SK-N-SH treated with all-trans-retinoic acid at 6 μM for 48 hours (cell line): ENCODE results near the gene FARP1.
A peak's percentile ranks its signal among the peaks of the same experiment; 100 is the strongest.

Source experiments
- ATAC-seq: fragments of 200-7000 bp; cut with Tn5 transposase; 3 replicates; pipeline ENCODE4 v1.9.1; 2020; ENCODE audit warnings: mild to moderate bottlenecking, moderate library complexity
- ARNTL ChIP-seq: fragments of 450-650 bp; formaldehyde crosslinking; IDR thresholded peaks from 2 replicates; pipeline ENCODE4 v1.5.0; 2020; ENCODE audit warnings: low read depth, mild to moderate bottlenecking, moderate library complexity, borderline replicate concordance
- BACH2 ChIP-seq: fragments of 250-450 bp; sonication (Bioruptor Pico); IDR thresholded peaks from 2 replicates; pipeline ENCODE4 v1.9.0; 2021; ENCODE audit warnings: mild to moderate bottlenecking, borderline replicate concordance
- CREB5 ChIP-seq: fragments of 250-450 bp; sonication (Bioruptor Pico); IDR thresholded peaks from 2 replicates; pipeline ENCODE4 v1.5.1; 2020; ENCODE audit warnings: low read depth, mild to moderate bottlenecking, moderate library complexity
- CSDC2 ChIP-seq: fragments of 250-450 bp; sonication (Bioruptor Pico); IDR thresholded peaks from 2 replicates; pipeline ENCODE4 v1.5.0; 2020; ENCODE audit warnings: mild to moderate bottlenecking, moderate library complexity
- CSRNP3 ChIP-seq: fragments of 250-450 bp; sonication (Bioruptor Pico); IDR thresholded peaks from 2 replicates; pipeline ENCODE4 v1.5.1; 2021; ENCODE audit warnings: mild to moderate bottlenecking, moderate library complexity
- ESRRG ChIP-seq: fragments of 250-450 bp; sonication (Bioruptor Pico); IDR thresholded peaks from 2 replicates; pipeline ENCODE4 v1.6.1; 2021; ENCODE audit warnings: mild to moderate bottlenecking
- GLIS3 ChIP-seq: fragments of 250-450 bp; sonication (Bioruptor Pico); IDR thresholded peaks from 2 replicates; pipeline ENCODE4 v1.5.0; 2020; ENCODE audit warnings: mild to moderate bottlenecking, moderate library complexity
- ISL1 ChIP-seq: fragments of 250-450 bp; sonication (Bioruptor Pico); IDR thresholded peaks from 2 replicates; pipeline ENCODE4 v2.1.2; 2022; ENCODE audit warnings: mild to moderate bottlenecking, moderate library complexity
- PPARA ChIP-seq: fragments of 250-450 bp; sonication (Bioruptor Pico); IDR thresholded peaks from 2 replicates; pipeline ENCODE4 v1.5.0; 2020; ENCODE audit warnings: mild to moderate bottlenecking, borderline replicate concordance
- RARB ChIP-seq: fragments of 250-450 bp; sonication (Bioruptor Pico); IDR thresholded peaks from 2 replicates; pipeline ENCODE4 v1.8.0; 2021; ENCODE audit warnings: mild to moderate bottlenecking, moderate library complexity
- SNAI2 ChIP-seq: fragments of 250-450 bp; sonication (Bioruptor Pico); IDR thresholded peaks from 2 replicates; pipeline ENCODE4 v1.5.0; 2020; ENCODE audit warnings: mild to moderate bottlenecking, moderate library complexity
- TCF4 ChIP-seq: fragments of 250-450 bp; sonication (Bioruptor Pico); IDR thresholded peaks from 2 replicates; pipeline ENCODE4 v1.8.0; 2021; ENCODE audit warnings: mild to moderate bottlenecking, moderate library complexity, borderline replicate concordance
- TOX ChIP-seq: fragments of 250-450 bp; sonication (Bioruptor Pico); IDR thresholded peaks from 2 replicates; pipeline ENCODE4 v1.8.0; 2021; ENCODE audit warnings: mild to moderate bottlenecking, moderate library complexity, borderline replicate concordance
- TSHZ2 ChIP-seq: fragments of 250-450 bp; sonication (Bioruptor Pico); IDR thresholded peaks from 2 replicates; pipeline ENCODE4 v1.5.0; 2020; ENCODE audit warnings: mild to moderate bottlenecking, moderate library complexity
- ZC3H10 ChIP-seq: fragments of 250-450 bp; sonication (Bioruptor Pico); IDR thresholded peaks from 2 replicates; pipeline ENCODE4 v1.5.1; 2021; ENCODE audit warnings: mild to moderate bottlenecking, moderate library complexity
- ZFP3 ChIP-seq: fragments of 250-450 bp; sonication (Bioruptor Pico); IDR thresholded peaks from 2 replicates; pipeline ENCODE4 v1.5.0; 2020; ENCODE audit warnings: mild to moderate bottlenecking, moderate library complexity
- ZFP30 ChIP-seq: fragments of 450-650 bp; formaldehyde crosslinking; IDR thresholded peaks from 2 replicates; pipeline ENCODE4 v1.5.0; 2022; ENCODE audit warnings: mild to moderate bottlenecking, moderate library complexity
- ZNF8 ChIP-seq: fragments of 450-650 bp; formaldehyde crosslinking; IDR thresholded peaks from 2 replicates; pipeline ENCODE4 v1.5.0; 2020; ENCODE audit warnings: mild to moderate bottlenecking, moderate library complexity
- TF ChIP-seq, protein P1 (sequence below): fragments of 250-450 bp; sonication (Bioruptor Pico); IDR thresholded peaks from 2 replicates; pipeline ENCODE4 v1.8.0; 2021; ENCODE audit warnings: low read depth, mild to moderate bottlenecking, moderate library complexity, borderline replicate concordance
- TF ChIP-seq, protein P2 (sequence below): fragments of 250-450 bp; sonication (Bioruptor Pico); IDR thresholded peaks from 2 replicates; pipeline ENCODE4 v1.8.0; 2020; ENCODE audit warnings: mild to moderate bottlenecking, moderate library complexity, borderline replicate concordance

Gene FARP1

GRCh38 chr13:98482476-98483444 is 339.9 kb downstream of the FARP1 start:
- TF ChIP-seq RARB (CRISPR knock-in tag) (no peak), BACH2 (CRISPR knock-in tag) (no peak), ARNTL (CRISPR knock-in tag) (no peak), PPARA (CRISPR knock-in tag) (no peak), CREB5 (CRISPR knock-in tag) (no peak), ESRRG (no peak)
- ATAC-seq = no peak

DNA sequence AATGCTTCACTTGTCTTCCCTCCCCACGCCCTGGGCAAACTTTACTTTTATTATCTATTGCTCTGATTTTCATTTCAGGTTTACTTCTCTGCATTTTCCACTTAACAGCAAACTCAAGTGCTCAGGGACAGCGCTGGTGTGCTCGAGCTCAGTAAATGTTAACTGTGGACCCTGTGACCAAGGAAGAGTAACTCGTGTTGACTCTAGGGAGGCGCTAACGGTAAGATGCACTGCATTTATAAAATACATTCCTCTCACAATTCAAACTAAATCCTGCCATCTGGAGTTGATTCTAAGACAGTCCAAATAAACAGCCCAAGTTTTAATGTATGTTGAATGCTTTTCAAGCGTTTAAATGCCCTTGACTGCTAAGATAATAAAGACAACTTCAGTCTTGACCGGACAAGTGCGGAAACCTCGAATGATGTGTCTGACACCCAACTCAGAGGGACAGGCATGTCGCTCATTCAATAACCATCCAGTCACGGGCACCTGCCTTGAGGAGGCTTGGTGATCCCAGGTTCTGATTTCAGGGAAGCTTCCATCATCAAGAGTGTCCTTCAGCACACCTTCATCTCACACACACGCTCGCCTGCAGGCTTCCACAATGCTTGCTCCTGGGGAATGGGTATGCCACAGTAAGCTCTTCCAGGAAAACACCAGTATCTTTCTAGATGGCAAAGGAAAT is 340.9 kb downstream of the FARP1 start:
- no peak; the same call in 2 of the 3 replicates for ATAC-seq
- TF ChIP-seq BACH2 (CRISPR knock-in tag) (no peak), ZC3H10 (no peak), PPARA (CRISPR knock-in tag) (no peak), TCF4 (no peak), ESRRG (no peak)
- TF ChIP-seq, protein P1, sequence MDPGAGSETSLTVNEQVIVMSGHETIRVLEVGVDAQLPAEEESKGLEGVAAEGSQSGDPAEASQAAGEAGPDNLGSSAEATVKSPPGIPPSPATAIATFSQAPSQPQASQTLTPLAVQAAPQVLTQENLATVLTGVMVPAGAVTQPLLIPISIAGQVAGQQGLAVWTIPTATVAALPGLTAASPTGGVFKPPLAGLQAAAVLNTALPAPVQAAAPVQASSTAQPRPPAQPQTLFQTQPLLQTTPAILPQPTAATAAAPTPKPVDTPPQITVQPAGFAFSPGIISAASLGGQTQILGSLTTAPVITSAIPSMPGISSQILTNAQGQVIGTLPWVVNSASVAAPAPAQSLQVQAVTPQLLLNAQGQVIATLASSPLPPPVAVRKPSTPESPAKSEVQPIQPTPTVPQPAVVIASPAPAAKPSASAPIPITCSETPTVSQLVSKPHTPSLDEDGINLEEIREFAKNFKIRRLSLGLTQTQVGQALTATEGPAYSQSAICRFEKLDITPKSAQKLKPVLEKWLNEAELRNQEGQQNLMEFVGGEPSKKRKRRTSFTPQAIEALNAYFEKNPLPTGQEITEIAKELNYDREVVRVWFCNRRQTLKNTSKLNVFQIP (CRISPR knock-in tag) = no peak
- TF ChIP-seq, all 23 proteins: peak for 0

DNA sequence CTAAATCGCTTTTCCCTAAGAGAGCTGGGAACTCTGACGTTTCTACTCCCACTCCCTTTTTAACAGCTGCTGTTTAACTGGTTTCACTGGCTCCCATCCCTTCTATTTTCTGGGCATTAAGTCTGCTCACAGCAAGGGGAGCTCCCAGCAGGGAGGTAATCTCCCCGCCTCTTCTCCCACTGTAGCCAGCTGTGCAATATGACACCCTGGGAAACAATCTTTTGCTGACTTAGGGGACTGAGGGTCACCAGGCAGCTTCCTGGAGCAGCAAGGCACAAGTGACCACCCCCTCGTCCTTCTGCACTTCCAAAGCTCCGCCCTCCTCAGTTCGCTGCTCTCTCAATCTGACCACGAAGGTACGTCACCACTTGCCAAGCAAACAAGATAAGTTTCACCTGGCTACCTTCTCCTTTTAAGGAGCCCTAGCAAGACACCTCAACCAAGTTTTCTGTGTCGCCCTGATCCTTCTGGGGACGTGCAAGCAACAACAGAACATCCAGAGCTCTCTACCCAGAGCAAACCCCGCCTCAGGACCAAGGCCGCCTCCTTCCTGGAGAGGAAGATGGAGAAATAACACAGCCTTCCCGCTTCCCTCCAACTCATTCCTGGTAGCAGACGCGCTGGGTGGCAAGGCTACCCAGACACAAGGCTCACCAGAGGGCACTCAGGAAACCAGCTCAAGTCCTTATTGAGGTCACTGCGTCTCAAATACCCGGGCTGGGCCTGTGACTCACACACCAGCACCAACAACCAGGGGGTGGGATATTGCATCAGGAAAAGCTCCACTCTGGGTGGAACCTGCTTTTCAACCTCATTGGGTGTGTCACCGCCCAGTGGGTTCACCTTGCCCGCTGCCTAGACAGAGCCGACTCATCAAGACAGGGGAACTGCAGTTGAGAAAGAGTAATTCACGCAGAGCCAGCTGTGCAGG is 341.7 kb downstream of the FARP1 start:
- ATAC-seq = peak; percentile 91
- TF ChIP-seq CSRNP3 (no peak), GLIS3 (CRISPR knock-in tag) (no peak), CSDC2 (CRISPR knock-in tag) (no peak), ZNF8 (CRISPR knock-in tag) (no peak), ZFP30 (CRISPR knock-in tag) (no peak), TCF4 (no peak), TSHZ2 (CRISPR knock-in tag) (no peak), ISL1 (CRISPR knock-in tag) (no peak), BACH2 (CRISPR knock-in tag) (no peak), ESRRG (no peak), ZFP3 (CRISPR knock-in tag) (no peak), ZC3H10 (no peak), TOX (CRISPR knock-in tag) (no peak), ARNTL (CRISPR knock-in tag) (no peak), PPARA (CRISPR knock-in tag) (no peak), SNAI2 (no peak), RARB (CRISPR knock-in tag) (no peak)
- TF ChIP-seq, protein P1 (CRISPR knock-in tag) = no peak
- TF ChIP-seq, protein P2, sequence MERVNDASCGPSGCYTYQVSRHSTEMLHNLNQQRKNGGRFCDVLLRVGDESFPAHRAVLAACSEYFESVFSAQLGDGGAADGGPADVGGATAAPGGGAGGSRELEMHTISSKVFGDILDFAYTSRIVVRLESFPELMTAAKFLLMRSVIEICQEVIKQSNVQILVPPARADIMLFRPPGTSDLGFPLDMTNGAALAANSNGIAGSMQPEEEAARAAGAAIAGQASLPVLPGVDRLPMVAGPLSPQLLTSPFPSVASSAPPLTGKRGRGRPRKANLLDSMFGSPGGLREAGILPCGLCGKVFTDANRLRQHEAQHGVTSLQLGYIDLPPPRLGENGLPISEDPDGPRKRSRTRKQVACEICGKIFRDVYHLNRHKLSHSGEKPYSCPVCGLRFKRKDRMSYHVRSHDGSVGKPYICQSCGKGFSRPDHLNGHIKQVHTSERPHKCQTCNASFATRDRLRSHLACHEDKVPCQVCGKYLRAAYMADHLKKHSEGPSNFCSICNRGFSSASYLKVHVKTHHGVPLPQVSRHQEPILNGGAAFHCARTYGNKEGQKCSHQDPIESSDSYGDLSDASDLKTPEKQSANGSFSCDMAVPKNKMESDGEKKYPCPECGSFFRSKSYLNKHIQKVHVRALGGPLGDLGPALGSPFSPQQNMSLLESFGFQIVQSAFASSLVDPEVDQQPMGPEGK (CRISPR knock-in tag) = no peak
- TF ChIP-seq, all 23 proteins: peak for 0
